ENCODE measurements around the gene MT2A. TPM values are rescaled to one million over a fixed set of nuclear protein-coding genes. Genes with fewer than 3 reads are reported as not detected.

MT2A gene
- total RNA-seq, 1 donor from 2014 or later = 282 TPM

DNA sequence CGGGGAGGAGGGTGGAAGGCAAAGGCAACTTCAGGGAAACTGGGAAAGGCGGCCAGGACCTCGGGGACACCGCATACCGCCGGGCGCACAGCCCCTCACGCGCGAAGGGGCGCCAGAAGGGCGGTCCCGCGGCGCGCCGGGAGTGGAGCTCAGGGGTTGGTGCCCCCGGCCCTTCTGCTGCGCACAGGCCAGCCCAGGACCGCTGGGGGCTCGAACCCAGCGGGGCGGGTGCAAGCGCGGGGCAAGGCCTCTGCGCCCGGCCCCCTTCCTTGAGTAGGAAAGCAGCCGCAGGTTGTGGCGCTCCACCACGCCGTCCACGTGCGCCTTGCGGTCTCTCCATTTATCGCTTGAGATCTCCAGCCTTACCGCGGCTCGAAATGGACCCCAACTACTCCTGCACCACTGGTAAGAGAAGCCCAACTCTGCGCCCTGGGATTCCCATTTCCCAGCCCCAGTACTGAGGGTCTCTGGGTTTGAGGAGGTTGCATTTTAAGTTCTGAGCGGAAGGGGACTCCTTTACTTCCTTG is 27.1 kb downstream of the MT2A start:
- intact Hi-C loops (cut with micrococcal nuclease) = no loop called here

- intact Hi-C loops (cut with micrococcal nuclease) = no loop called here
Measured at GRCh38 chr16:56636616-56637413, 28.4 kb downstream of the MT2A start.

DNA sequence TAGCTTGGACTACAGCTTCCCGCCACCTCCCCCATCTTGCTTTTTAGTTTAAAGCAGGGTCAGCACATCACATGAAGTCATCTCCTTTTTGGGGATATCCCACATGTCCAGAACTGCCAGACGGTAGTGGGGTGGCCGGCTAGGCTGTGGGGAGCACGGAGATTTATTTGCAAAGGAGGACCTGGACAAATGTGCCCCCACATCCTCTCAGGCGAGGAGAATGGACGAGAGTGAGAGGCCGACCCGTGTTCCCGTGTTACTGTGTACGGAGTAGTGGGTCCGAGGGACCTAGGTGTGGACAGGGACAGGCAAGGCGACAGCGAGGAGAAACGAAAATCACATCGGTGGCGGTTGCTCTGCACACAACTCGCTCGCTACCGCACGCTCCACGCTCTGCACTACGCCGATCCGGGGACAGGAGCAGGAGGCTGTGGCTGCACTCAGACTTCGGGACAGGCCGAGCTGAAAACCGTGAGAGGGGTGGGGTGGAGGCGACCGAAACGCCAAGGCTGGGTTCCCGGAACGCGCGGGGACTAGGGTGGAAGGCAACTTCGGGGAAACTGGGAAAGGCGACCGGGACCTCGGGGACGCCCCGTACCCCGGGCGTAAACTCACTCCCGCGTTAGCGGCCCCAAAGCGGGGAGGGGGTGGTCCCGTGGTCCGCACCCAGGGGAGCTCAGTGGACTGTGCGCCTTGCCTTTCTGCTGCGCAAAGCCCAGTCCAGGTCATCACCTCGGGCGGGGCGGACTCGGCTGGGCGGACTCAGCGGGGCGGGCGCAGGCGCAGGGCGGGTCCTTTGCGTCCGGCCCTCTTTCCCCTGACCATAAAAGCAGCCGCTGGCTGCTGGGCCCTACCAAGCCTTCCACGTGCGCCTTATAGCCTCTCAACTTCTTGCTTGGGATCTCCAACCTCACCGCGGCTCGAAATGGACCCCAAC is 29.7 kb downstream of the MT2A start, which contains the start of gene MT1A:
Gene MT1A (plus strand): TSS at position 853 of the 937 bp plus-strand sequence. CDS start 73 bp downstream, at position 926.
- intact Hi-C loops (cut with micrococcal nuclease) = loop anchor here (2.0 kb wide), 1 partner anchor 21 kb away; no protein-coding TSS in a partner anchor

GRCh38 chr16:56639045-56639444 is 30.7 kb downstream of the MT2A start:
- intact Hi-C loops (cut with micrococcal nuclease) = loop anchor here (2.0 kb wide), 1 partner anchor 22 kb away; no protein-coding TSS in a partner anchor

DNA sequence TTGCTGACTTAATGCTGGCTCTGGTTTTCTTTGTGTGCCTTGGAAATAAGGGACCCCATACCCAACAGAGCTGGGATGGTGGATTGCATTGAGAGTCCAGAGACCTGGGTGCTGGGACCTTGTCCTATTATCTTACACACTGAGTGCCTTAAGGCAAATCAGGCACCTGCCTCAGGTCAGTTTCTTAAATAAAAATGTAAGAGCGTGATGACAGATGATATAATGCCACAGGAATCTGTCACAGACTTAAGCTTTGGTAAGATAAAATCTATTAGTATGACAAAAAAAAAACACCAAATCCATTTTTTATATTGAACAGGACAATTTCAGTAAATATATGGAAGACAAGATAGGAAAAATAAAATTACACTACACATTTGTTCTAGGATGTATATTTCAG is 31.7 kb downstream of the MT2A start:
- intact Hi-C loops (cut with micrococcal nuclease) = loop anchor here (5.0 kb wide), 1 partner anchor 42 kb away; the partner anchor contains the start of gene MT1X

DNA sequence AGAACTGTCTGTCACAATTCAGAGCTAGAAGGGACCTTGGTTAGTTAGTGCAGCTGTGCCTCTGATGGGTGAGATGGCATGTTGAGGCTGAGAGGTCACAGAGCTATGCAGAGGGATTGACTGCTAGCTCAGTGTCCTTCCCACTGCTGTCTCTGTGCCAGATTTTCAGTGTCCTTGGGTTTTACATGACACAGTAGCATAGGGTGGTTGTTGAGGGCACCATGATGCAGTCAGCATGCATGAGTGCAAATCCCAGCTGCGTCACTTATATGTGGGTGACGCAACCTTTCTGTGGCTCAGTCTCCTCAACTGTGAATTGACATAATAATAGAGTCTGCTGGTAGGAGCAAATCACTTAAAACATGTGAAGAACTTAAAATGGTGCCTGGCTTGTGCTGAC is 32.8 kb downstream of the MT2A start:
- intact Hi-C loops (cut with micrococcal nuclease) = loop anchor here (5.0 kb wide), 1 partner anchor 41 kb away; the partner anchor contains the start of gene MT1X

DNA sequence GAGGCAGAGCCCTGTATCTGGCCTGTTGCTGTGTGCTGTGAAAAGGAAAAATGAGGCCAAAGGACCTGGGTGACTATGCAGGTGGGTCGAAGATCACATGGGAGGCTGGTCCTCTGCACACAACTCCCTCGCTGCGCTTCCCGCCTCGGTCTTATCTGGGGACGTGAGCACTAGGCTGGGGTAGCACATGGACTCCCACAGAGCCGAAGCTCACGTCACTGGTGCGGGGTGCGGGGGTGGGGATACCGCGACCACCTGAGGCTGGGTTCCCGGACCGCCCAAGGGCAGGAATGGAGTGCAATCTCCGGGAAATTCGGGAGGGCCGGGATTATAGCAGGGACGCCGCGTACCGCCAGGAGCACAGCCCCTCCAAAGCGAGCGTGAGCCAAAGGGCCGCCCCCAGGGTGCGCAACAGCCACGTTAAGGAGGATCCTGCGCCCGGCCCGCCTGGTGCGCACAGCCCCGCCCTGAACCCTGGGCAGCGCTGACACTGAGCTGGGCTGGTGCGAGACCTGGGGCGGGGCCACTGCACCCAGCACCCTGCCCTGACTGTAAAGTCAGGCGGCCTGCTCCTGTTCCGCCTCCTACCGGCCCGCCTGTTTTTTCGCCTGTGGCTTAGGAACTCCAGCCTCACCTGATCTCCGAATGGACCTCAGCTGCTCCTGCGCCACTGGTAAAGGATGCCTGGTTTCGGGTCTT is 34.8 kb downstream of the MT2A start:
- intact Hi-C loops (cut with micrococcal nuclease) = loop anchor here (2.0 to 5.0 kb wide), 5 partner anchors 14 to 66 kb away; partner anchors contain the start of genes MT1E, MT1F and MT1X

DNA sequence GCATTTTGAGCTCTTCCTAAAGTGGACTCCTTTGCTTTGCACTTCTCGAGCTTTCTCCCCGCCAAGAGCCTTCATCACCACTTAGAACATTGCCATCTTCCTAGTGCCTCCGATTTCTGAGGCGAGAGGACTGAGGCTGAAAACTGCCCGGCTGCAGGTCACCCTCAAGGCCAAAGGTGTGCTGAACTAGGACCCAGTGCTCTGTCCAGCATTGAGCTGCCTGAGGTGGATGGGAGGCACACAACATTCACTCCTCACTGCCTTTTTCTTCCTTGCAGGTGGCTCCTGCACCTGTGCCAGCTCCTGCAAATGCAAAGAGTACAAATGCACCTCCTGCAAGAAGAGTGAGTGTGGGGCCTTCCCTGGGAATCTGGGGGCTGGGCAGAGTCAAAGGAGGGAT is 35.4 kb downstream of the MT2A start:
- intact Hi-C loops (cut with micrococcal nuclease) = loop anchor here (2.0 to 5.0 kb wide), 5 partner anchors 13 to 67 kb away; partner anchors contain the start of genes MT1E, MT1F and MT1X

DNA sequence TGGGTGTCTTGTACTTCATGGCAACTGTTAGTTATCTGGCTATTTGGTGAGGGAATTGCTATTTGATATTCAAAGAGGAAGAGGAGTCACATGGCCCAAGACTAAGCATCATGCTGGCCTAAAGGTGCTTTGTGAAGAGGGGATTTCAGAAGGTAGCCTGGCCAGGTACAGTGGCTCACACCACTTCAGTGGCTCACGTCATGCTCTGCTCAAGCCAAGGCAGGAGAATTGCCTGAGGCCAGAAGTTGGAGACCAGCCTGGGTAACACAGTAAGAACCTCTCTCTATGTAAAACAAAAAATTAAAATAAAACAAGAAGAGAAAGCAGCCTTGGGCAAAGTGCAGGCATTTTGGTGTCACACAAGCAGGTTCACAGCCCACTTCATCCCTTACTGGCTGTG is 36.9 kb downstream of the MT2A start:
- intact Hi-C loops (cut with micrococcal nuclease) = no loop called here

GRCh38 chr16:56645838-56646237 is 37.5 kb downstream of the MT2A start:
- intact Hi-C loops (cut with micrococcal nuclease) = no loop called here

GRCh38 chr16:56647641-56648431 is 39.5 kb downstream of the MT2A start:
- intact Hi-C loops (cut with micrococcal nuclease) = no loop called here

DNA sequence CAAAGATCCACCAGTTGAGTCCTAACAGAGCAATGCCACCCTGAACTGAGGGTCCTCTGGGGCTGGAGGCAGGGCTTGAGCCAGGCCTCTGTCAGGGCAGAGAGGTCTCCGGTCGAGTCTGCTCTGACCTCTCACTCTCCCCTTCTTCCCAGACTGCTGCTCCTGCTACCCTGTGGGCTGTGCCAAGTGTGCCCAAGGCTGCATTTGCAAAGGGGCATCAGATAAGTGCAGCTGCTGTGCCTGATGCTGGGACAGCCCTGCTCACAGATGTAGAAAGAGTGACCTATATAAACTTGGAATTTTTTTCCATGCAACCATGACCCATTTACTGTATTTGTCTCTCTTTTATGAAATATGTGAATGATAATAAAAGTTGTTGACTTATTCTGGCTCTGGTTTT is 40.9 kb downstream of the MT2A start:
- intact Hi-C loops (cut with micrococcal nuclease) = no loop called here

DNA sequence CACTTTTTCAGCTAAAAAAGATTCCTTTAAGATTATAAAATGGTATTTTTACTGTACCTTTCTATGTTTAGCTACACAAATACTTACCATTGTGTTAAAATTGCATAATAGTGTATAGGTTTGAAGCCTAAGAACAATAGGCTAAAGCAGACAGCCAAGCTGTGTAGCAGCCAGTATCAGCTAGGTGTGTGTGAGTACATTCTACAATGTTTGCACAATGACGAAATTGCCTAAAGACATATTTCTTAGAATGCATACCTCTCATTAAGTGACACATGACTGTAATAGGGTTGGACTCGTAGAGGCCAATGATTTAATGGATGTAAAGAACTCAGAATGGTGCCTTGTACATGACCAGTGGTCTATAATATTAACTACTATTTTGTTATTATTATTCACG is 41.4 kb downstream of the MT2A start:
- intact Hi-C loops (cut with micrococcal nuclease) = no loop called here

DNA sequence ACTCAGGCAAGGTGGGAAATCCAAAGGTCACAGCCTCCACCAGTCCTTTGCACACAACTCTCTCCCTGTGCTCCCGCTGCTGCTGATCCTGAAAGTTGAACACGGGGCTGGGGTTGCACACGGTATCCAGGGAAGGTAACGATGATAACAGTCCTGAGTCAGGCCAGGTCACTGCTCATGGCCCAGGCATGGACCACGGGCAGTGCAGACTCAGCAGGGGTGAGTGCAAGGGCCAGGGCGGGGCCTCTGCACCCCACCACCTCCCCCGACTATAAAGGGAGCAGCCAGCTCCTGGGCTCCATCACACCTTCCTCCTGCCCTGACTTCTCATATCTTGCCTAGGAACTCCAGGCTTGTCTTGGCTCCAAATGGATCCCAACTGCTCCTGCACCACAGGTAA is 43.2 kb downstream of the MT2A start, which contains the start of gene MT1B:
Gene MT1B (plus strand): TSS at position 301 of the 400 bp plus-strand sequence. CDS start 68 bp downstream, at position 369.
- intact Hi-C loops (cut with micrococcal nuclease) = no loop called here

DNA sequence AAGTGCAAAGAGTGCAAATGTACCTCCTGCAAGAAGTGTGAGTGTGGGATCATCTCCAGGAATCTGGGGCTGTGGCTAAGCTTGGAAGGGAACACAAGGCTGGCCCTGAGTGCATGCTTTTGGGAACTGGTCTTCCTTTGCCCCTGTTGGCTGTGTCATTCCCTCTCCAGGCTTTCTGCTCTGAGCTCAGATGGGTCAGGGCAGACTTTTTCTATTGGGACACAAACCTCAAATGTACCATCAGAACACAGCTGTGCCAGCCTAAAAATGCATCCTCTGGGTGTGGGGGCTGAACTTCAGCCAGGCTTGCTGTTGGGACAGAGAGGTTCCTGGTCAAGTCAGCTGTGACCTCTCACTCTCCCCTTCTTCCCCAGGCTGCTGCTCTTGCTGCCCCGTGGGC is 44.2 kb downstream of the MT2A start:
- intact Hi-C loops (cut with micrococcal nuclease) = no loop called here

DNA sequence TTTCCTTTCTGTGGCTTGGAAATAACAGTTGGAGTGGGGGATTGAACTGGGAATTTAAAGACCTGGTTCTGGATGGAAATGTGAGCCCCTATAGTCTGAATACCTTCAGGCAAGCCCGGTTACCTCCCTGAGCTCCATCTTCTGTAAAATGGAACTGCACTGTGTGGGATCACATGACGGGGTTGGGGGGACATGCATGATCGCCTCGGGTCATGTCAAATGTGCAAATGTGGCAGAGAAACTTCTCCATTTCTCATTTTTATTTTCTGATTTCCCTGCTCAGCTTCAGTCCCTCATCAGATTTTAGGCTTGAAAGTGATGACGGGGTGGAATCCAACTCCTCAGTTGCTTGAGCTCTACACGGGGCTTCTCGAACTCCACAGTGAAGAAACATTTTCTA is 44.8 kb downstream of the MT2A start:
- intact Hi-C loops (cut with micrococcal nuclease) = no loop called here

- intact Hi-C loops (cut with micrococcal nuclease) = loop anchor here (2.0 kb wide), 3 partner anchors 15 to 45 kb away; partner anchors contain the start of gene MT1X
Measured at GRCh38 chr16:56657555-56658326, 49.4 kb downstream of the MT2A start, which contains the start of gene MT1F. Gene MT1F (plus strand): TSS chr16:56657959. CDS start chr16:56658059, 100 bp downstream.

GRCh38 chr16:56658327-56658875 is 50.0 kb downstream of the MT2A start:
- intact Hi-C loops (cut with micrococcal nuclease) = loop anchor here (2.0 kb wide), 2 partner anchors 24 to 44 kb away; partner anchors contain the start of gene MT1X
